Effector memory CD4-positive, alpha-beta T cell (primary cell): ENCODE results near the gene GALR3.
"Not testable (repeated sequence)": the region's sequence is repeated elsewhere in the genome, so short reads cannot be mapped to it uniquely, and the experiment has no call there.

Experiments
- DNase-seq, 3 donors: peaks; one replicate each; pipeline ENCODE4 v3.0.0-alpha.2; 2020
- H3K27ac ChIP-seq: 2 replicates; pipeline ENCODE4 v1.7.0; 2013; ENCODE audit warnings: mild to moderate bottlenecking, low read length, moderate library complexity; ENCODE audit not compliant: insufficient read depth, poor library complexity, severe bottlenecking
- H3K27me3 ChIP-seq: replicated peaks from 2 replicates; pipeline ENCODE4 v1.7.0; 2013; ENCODE audit warnings: mild to moderate bottlenecking, low read length; ENCODE audit not compliant: insufficient read depth, control insufficient read depth, poor library complexity, severe bottlenecking
- H3K36me3 ChIP-seq: 2 replicates; pipeline ENCODE4 v1.7.0; 2013; ENCODE audit warnings: mild to moderate bottlenecking, low read length, moderate library complexity; ENCODE audit not compliant: control insufficient read depth, insufficient read depth
- H3K4me1 ChIP-seq: 2 replicates; pipeline ENCODE4 v1.7.0; 2013; ENCODE audit warnings: low read length, mild to moderate bottlenecking; ENCODE audit not compliant: control insufficient read depth, insufficient read depth, poor library complexity, severe bottlenecking
- H3K4me3 ChIP-seq: 2 replicates; pipeline ENCODE4 v1.7.0; 2013; ENCODE audit warnings: low read length, low read depth, mild to moderate bottlenecking; ENCODE audit not compliant: insufficient read depth, poor library complexity, severe bottlenecking
- H3K9me3 ChIP-seq: 2 replicates; pipeline ENCODE4 v1.7.0; 2013; ENCODE audit warnings: mild to moderate bottlenecking, low read length, moderate library complexity; ENCODE audit not compliant: control insufficient read depth

Gene GALR3

GRCh38 chr22:37784829-37785495 lies 38.2 kb upstream of the GALR3 start:
- H3K36me3 ChIP-seq, result no peaks in the 10 kb centered on the region
- H3K4me3 ChIP-seq, result no peak overlapping the region
- H3K9me3 ChIP-seq, result no peaks in the 10 kb centered on the region
- DNase-seq, result no peak
- no peaks in the 10 kb centered on the region for H3K27me3 ChIP-seq
- H3K4me1 ChIP-seq, result no peaks in the 10 kb centered on the region
- H3K27ac ChIP-seq, result no peak overlapping the region

GRCh38 chr22:37790234-37790633 lies 32.9 kb upstream of the GALR3 start:
- no peaks in the 10 kb centered on the region for H3K27me3 ChIP-seq
- no peaks in the 10 kb centered on the region for H3K4me1 ChIP-seq
- no peak overlapping the region for H3K27ac ChIP-seq
- H3K4me3 ChIP-seq, result no peak overlapping the region
- DNase-seq, result no peak
- H3K9me3 ChIP-seq, result no peaks in the 10 kb centered on the region
- H3K36me3 ChIP-seq, result no peaks in the 10 kb centered on the region

- Histone ChIP-seq H3K4me3 (no peak overlapping the region), H3K27ac (no peak overlapping the region), H3K27me3 (no peaks in the 10 kb centered on the region), H3K4me1 (no peaks in the 10 kb centered on the region), H3K9me3 (no peaks in the 10 kb centered on the region), H3K36me3 (no peaks in the 10 kb centered on the region)
- DNase-seq, result no peak
Observed at GRCh38 chr22:37792494-37792893, 30.7 kb upstream of the GALR3 start.

GRCh38 chr22:37794376-37794775 lies 28.8 kb upstream of the GALR3 start:
- DNase-seq, result no peak
- no peak overlapping the region for H3K27ac ChIP-seq
- H3K9me3 ChIP-seq, result no peaks in the 10 kb centered on the region
- H3K4me1 ChIP-seq, result no peaks in the 10 kb centered on the region
- H3K36me3 ChIP-seq, result no peaks in the 10 kb centered on the region
- no peaks in the 10 kb centered on the region for H3K27me3 ChIP-seq
- H3K4me3 ChIP-seq, result no peak overlapping the region

- H3K27me3 ChIP-seq, result no peaks in the 10 kb centered on the region
Observed at GRCh38 chr22:37796079-37796478, 27.1 kb upstream of the GALR3 start.

GRCh38 chr22:37797259-37797658 lies 25.9 kb upstream of the GALR3 start:
- not testable (repeated sequence) for DNase-seq, H3K36me3 ChIP-seq, H3K27ac ChIP-seq, H3K9me3 ChIP-seq, H3K4me3 ChIP-seq, H3K27me3 ChIP-seq, H3K4me1 ChIP-seq

More at GRCh38 chr22:37796079-37796478, 27.1 kb upstream of the GALR3 start:
- no peak for DNase-seq
- Histone ChIP-seq H3K27ac (no peak overlapping the region), H3K36me3 (no peaks in the 10 kb centered on the region), H3K4me1 (no peaks in the 10 kb centered on the region), H3K4me3 (no peak overlapping the region), H3K9me3 (no peaks in the 10 kb centered on the region)

GRCh38 chr22:37797874-37798500 lies 25.2 kb upstream of the GALR3 start:
- Histone ChIP-seq H3K27me3 (peaks cover 7% of the 10 kb centered on the region), H3K27ac (no peak overlapping the region), H3K9me3 (no peaks in the 10 kb centered on the region), H3K4me3 (no peak overlapping the region), H3K36me3 (no peaks in the 10 kb centered on the region), H3K4me1 (peaks cover 10% of the 10 kb centered on the region)
- DNase-seq, result no peak

- not testable (repeated sequence) for H3K27ac ChIP-seq, DNase-seq, H3K4me3 ChIP-seq, H3K9me3 ChIP-seq, H3K36me3 ChIP-seq
- peaks cover 13% of the 10 kb centered on the region for H3K4me1 ChIP-seq
- peaks cover 13% of the 10 kb centered on the region for H3K27me3 ChIP-seq
Observed at GRCh38 chr22:37799979-37800378, 23.2 kb upstream of the GALR3 start.

GRCh38 chr22:37801946-37802309 lies 21.3 kb upstream of the GALR3 start:
- Histone ChIP-seq H3K4me1 (peaks cover 22% of the 10 kb centered on the region), H3K27ac (no peak overlapping the region), H3K36me3 (no peaks in the 10 kb centered on the region), H3K9me3 (no peaks in the 10 kb centered on the region), H3K4me3 (peak overlapping the region; percentile 62), H3K27me3 (peaks cover 28% of the 10 kb centered on the region)
- DNase-seq, result no peak

GRCh38 chr22:37802310-37803194 lies 20.6 kb upstream of the GALR3 start:
- Histone ChIP-seq H3K4me1 (peaks cover 28% of the 10 kb centered on the region), H3K36me3 (no peaks in the 10 kb centered on the region), H3K27ac (no peak overlapping the region), H3K9me3 (no peaks in the 10 kb centered on the region), H3K27me3 (peaks cover 35% of the 10 kb centered on the region), H3K4me3 (peak overlapping the region; percentile 62)
- DNase-seq, result no peak
